ENCODE results near the gene DLGAP4. TPM values are rescaled to one million over a fixed set of nuclear protein-coding genes. Genes with fewer than 3 reads are reported as not detected.

The DLGAP4 gene
- total and polyA plus RNA-seq, 2 of the 13 experiments (the other 11 are each of a cell fraction or from before 2014, with no cell fraction given) = 15.2 to 26.7 TPM

GRCh38 chr20:36460648-36461599, 154.8 kb downstream of the DLGAP4 start (continued):
- peak; percentile 98 for TF ChIP-seq ZNF407 (CRISPR knock-in tag; IDR thresholded peaks at IDR 0.05; ENCODE audit: not compliant biosample characterization)
- TF ChIP-seq KAT2B (IDR thresholded peaks at IDR 0.05; ENCODE audit: borderline replicate concordance, low read depth, low read length) = no peak
- TF ChIP-seq SMAD9 (CRISPR knock-in tag; IDR thresholded peaks at IDR 0.05) = no peak
- no peak for TF ChIP-seq NCOA2 (CRISPR knock-in tag; IDR thresholded peaks at IDR 0.05)
- TF ChIP-seq ZNF567 (CRISPR knock-in tag; IDR thresholded peaks at IDR 0.05; ENCODE audit: borderline replicate concordance) = peak; percentile 84
- peak; percentile 86 for TF ChIP-seq CCDC6 (CRISPR knock-in tag; IDR thresholded peaks at IDR 0.05)
- peak; percentile 93 for TF ChIP-seq RBFOX2 (IDR thresholded peaks at IDR 0.05; ENCODE audit: low read depth, low read length)
- no peak for TF ChIP-seq ZBTB34 (CRISPR knock-in tag; IDR thresholded peaks at IDR 0.05)
- TF ChIP-seq WIZ (CRISPR knock-in tag; IDR thresholded peaks at IDR 0.05) = 0 out of 2 replicates have a peak, but pooled peaks have one; percentile 65
- peak; percentile 80; the same call in 1 of the 2 replicates for TF ChIP-seq ZNF337 (CRISPR knock-in tag; IDR thresholded peaks at IDR 0.05; ENCODE audit: borderline replicate concordance, low read depth)
- peak; percentile 61; the same call in 1 of the 2 replicates for TF ChIP-seq ZBED4 (CRISPR knock-in tag; IDR thresholded peaks at IDR 0.05; ENCODE audit: borderline replicate concordance)
- TF ChIP-seq AGO2 (optimal IDR thresholded peaks at IDR 0.05; ENCODE audit: low read depth, low read length) = peak; percentile 39
- TF ChIP-seq GPN1 (CRISPR knock-in tag; IDR thresholded peaks at IDR 0.05; ENCODE audit: borderline replicate concordance) = peak; percentile 82; the same call in 1 of the 2 replicates
- peak; percentile 78; the same call in 1 of the 2 replicates for TF ChIP-seq SIN3A (IDR thresholded peaks at IDR 0.05; ENCODE audit: borderline replicate concordance, low read depth, low read length)

Data from HepG2 (cell line).